AG10803 (cell line): ENCODE measurements around the gene HDAC1.
"Not testable (repeated sequence)": the region's sequence is repeated elsewhere in the genome, so short reads cannot be mapped to it uniquely, and the experiment has no call there.

Experiments used
- DNase-seq: peaks from one replicate; pipeline ENCODE4 v3.0.0; 2010; ENCODE audit warnings: low read depth
- H3K4me3 ChIP-seq: 2 replicates; pipeline ENCODE4 v1.5.1; 2011; ENCODE audit warnings: mild to moderate bottlenecking, low read length, control low read depth
- CTCF ChIP-seq: conservative IDR thresholded peaks from 2 replicates; pipeline ENCODE4 v1.5.1; 2011; ENCODE audit warnings: mild to moderate bottlenecking, low read length, control low read depth, inconsistent platforms

HDAC1 gene

DNA sequence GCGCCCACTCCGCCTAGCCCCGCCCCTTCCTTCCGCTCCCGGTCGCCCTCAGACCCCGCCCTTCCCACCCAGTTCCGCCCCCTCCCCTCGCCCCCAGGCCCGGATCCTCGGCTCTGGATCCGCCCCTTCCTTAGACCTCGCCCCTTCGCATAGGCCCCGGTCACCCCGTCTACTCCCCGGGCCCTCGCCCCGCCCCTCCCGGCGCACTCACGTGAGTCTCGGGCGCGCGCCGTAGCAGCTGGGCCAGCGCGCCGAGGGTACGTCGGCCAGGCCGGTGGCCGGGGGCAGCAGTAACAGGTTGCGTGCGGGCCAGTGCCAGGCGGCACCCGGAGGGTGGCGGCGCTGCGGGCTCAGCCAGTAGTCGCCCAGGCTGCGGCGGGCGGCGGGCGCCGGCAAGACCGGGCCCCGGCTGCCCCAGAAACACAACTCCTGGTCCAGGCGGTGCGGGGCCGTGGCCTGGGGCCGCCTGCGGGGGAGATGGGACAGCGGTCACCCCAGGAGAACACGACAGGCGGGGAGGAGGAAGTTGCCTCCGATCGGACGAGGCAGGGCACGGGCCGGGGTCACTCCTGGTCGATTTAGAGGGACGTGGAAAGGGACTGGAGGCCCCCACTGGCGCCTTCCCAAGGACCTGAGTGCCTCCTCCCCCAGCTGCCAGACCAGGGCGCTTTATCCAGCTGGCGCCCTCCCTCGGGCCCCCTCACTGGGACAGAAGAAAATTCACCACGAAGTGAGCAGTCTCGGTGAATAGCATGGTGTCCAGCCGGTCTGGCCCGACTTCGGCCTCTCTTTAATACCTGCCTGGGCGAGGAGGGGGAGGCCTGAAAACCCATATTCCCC is 59.7 kb downstream of the HDAC1 start:
- peak overlapping the region; percentile 75 for H3K4me3 ChIP-seq
- peak; percentile 89 for DNase-seq
- TF ChIP-seq CTCF, result 0 out of 2 replicates have a peak, but pooled peaks have one; percentile 3

DNA sequence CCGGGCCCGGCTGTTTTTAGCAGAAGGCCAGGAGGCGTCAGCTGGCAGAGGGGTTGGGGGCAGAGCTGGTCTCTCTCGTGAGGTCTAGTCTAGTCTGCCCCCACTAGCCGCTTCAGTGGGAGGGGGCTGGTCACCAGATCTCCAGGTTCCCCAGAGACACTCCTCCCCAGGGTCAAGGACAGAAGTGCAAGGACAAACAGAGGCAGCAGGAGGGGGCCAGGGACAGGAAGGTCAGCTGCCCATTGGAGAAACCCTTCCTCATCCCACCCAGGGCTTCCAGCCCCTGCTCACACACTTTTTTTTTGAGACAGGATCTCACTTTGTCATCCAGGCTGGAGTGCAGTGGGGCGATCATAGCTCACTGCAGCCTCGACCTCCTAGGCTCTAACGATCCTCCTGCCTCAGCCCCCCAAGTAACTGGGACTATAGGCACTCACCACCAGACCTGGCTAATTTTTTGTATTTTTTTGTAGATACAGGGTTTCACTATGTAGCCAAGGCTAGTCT is 60.4 kb downstream of the HDAC1 start:
- no peak for TF ChIP-seq CTCF
- H3K4me3 ChIP-seq, result peak overlapping the region; percentile 75
- DNase-seq, result no peak

DNA sequence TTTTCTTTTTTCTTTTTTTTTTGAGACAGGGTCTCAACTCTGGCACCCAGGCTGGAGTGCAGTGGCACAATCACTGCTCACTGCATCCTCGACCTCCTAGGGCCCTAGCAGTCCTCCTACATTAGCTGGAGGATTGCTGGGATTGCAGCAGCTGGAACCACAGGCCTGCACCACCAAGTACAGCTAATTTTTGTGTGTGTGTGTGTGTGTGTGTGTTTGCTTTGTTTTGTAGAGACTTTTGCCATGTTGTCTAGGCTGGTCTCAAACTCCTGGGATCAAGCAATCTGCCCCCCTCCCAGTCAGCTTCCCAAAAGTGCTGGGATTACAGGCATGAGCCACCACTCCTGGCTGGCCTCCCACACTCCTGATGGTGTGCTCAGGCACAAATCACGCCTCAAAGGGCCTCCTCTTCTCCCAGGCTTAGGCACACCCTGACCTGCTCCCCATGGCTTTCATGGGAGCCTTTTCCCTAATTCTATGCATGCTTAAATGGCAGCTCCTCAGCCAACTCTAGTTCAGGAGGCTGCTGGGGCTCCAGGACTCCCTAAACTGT is 61.0 kb downstream of the HDAC1 start:
- DNase-seq, result peak; percentile 33
- H3K4me3 ChIP-seq, result no peak overlapping the region
- no peak for TF ChIP-seq CTCF

DNA sequence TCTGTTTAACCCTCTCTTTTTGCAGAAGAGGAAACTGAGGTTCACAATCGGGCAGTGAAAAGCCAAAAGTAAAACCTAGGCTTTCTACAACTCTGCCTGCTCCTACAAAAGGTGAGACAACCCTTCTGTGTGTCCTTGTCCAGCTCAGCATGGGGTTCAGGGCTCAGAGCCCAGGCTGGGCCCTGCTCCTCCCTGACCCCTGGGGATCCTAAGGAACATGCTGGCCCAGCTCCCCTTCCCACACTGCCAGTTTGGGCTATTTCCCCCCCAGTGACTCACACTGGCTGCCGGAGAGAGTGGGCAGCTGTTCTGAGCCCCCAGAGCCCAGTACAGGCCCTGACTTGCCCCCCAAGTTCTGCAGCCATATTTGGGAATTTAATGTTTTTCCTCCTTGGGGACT is 61.5 kb downstream of the HDAC1 start:
- no peak overlapping the region for H3K4me3 ChIP-seq
- no peak for TF ChIP-seq CTCF
- DNase-seq, result no peak

- H3K4me3 ChIP-seq, result no peak overlapping the region
- TF ChIP-seq CTCF, result no peak
- DNase-seq, result peak; percentile 61
Observed at GRCh38 chr1:32353886-32354570, 62.1 kb downstream of the HDAC1 start.

DNA sequence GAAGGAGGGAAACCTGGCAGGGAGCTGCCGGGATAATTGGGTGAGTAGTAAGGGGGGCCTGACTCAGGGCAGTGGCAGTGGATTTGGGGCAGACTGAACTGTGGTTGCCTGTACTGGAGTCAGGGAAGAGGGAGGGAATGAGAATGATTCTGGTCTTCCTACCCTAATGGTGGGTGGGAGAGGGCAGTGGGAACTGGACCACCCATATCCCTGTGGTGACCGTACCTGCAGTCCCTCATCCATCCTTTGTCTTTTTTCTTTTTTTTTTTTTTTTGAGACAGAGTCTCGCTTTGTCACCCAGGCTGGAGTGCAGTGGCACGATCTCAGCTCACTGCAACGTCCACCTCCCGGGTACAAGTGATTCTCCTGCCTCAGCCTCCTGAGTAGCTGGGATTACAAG is 63.9 kb downstream of the HDAC1 start:
- DNase-seq, H3K4me3 ChIP-seq: not testable (repeated sequence)

DNA sequence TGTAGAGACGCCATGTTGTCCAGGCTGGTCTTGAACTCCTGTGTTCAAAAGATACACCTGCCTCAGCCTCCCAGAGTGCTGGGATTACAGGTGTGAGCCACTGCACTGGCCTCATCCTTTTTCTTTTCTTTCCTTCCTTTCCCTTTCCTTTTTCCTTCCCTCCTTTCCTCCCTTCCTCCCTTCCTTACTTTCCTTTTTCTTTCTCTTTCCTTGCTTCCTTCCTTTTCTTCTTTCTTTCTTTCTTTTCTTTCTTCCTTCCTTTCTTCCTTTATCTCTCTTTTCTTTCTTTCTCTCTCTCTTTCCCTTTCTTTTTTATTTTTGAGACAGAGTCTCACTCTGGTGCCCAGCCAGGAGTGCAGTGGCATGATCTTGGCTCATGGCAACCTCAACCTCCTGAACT is 64.6 kb downstream of the HDAC1 start:
- TF ChIP-seq CTCF, result no peak
- no peak for DNase-seq
- no peak overlapping the region for H3K4me3 ChIP-seq
